Measurements from ENCODE around the gene C21orf58.
A peak's percentile ranks its signal among the peaks of the same experiment; 100 is the strongest.
"Not testable (repeated sequence)": the region's sequence is repeated elsewhere in the genome, so short reads cannot be mapped to it uniquely, and the experiment has no call there.

Gene C21orf58

GRCh38 chr21:46323710-46324389, at the start of gene C21orf58, which contains the start of gene PCNT:
TSS of gene C21orf58 (minus strand) at chr21:46323870. CDS start at chr21:46322738, 1,132 bp downstream.
TSS of gene PCNT (plus strand) at chr21:46324156. CDS start at chr21:46324229, 73 bp downstream.
- DNase-seq = peak; percentile 98

DNA sequence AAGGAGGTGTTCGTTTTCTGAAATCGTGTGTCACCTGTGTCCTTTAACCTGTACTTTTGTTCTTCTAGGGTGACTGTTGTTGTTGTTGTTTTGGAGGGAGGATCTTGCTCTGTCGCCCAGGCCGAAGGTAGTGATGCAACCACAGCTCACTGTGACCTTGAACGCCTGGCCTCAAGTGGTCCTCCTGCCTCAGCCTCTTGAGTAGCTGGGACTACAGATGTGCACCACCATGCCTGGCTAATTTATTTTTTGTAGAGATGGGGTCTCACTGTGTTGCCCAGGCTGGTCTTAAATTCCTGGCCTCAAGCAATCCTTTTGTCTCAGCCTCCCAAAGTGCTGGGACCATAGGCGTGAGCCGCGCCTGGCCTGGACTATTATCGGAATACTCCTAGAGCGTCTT, 49.3 kb upstream of the C21orf58 start:
- not testable (repeated sequence) for DNase-seq

GRCh38 chr21:46372014-46372485, 48.4 kb upstream of the C21orf58 start:
- DNase-seq = no peak

DNA sequence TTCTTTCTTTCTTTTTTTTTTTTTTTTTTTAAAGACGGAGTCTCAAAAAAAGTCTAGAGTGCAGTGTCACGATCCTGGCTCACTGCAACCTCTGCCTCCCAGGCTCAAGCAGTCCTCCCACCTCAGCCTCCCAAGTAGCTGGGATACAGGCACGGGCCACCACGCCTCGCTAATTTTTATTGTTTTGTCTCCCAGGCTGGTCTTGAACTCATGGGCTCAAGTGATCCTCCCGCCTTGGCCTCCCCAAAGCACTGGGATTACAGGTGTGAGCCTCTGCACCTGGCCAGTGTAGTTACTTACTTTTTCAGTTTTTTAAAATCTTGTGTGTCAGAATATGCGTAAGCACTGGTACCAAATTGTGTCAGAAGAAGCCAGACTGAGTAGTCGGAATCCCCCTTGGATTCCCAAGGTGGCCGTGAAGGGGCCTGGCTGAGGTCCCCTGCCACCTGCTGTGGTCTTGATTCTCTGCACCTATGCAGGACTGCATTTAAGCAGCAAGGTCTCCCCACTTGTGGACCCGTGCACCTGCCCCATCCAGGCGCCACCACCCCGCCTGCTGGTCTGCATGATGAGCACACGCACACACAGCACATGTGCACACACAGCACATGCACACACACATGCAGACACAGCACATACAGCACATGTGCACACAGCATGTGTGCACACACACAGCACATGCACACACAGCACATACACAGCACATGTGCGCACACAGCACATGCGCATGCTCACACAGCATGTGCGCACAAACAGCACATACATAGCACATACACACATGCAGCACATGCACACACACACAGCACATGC, 47.7 kb upstream of the C21orf58 start:
- no peak for DNase-seq

DNA sequence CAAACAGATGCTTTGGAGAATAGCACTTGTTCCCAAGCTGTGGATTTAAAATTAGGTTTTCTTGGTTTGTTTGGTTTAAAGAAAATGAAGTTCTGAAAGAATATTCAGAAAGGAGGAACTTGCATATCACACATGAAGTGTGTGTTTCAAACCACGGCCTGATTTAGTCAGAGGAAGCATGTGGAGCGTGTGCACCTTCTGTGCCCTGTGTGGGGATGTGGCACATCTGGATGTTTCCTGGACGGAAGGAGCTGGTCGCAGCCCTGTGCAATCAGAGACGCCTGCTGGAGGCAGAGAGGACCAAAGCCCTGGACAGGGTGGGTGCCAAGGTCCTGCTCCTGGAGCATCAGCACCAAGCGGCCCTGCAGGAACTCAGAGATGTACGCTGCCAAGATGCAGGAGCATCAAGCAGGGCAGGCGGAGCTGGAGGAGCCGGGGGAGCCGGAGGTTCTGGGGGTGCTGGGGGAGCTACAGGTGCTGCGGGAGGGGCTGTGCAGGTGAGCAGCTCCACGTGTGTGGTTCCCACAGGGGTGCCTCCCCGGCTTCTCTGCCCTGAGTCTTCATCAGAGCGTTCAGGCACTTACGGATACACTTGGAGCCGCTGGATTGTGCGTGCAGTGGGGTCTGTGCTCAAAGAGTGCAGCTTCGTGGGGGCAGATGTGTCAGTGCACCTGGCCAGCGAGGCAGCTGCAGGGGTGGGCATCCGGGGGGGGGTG, 46.0 kb upstream of the C21orf58 start:
- no peak for DNase-seq

DNA sequence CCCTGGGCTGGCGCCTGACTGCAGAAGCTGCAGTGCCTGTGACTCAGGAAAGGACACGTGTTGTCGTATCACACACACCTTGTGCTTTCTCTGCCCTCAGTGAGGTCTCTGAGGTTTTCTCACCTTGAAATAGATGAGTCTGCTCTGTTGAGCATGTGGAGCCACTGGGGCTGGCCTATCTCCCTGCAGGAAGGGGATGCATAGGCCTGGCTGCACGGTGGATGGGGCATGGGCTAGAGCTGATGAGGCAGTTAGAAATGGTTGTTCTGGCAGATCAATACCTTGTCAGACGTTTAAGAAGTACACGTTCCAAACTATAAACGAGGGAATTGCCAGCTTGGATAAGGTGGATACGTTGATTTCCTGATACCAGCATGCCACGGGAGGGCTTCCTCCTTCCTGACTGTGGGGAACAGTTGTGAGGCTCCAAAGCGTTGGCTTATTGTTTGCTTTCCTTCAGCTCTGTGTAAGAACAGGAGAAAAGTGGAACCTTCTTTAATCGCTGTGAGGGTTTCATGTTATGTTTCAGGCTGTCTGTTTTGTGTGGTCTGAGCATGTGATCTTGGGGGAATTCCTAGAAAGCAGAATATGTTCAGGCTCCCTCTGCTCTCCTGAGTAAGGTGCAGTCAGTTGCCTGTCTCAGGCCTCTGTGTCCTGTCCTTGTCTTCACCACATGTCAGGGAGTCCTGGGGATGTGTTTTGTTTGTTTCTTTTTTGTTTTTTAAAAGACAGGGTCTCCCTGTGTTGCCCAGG, 45.0 kb upstream of the C21orf58 start:
- DNase-seq = peak; percentile 28

DNA sequence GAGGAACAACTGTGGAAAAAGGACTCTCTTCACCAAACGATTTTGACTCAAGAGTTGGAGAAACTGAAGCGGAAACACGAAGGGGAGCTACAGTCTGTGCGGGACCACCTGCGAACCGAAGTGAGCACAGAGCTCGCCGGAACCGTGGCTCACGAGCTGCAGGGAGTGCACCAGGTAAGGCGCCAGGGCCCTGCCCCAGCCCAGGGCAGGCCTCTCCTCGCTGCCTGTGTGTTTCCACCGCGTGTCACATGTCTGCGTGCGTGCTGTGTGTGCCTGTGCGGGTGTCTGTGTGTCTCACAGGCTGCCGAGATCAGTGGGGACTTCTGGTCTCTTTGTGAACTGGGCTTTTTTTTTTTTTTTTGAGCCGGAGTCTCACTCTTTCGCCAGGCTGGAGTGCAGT, 43.3 kb upstream of the C21orf58 start:
- no peak for DNase-seq

- no peak for DNase-seq
These were observed 42.9 kb upstream of the C21orf58 start for GRCh38 chr21:46366561-46366960.

- no peak for DNase-seq
These were observed 42.4 kb upstream of the C21orf58 start for GRCh38 chr21:46366091-46366490.

DNA sequence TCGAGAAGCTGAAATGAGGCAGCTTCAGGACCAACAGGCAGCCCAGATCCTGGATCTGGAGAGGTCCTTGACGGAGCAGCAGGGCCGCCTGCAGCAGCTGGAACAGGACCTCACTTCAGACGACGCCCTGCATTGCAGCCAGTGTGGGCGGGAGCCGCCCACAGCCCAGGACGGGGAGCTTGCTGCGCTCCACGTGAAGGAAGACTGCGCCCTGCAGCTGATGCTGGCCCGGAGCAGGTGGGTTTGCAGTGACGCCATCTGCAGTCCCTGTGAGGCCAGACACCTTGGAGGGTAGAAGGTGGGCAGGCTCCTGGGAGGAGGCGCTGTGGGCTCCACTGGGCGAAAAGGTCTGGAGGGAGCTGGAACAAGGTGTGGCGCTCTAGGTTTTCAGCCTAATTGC, 40.0 kb upstream of the C21orf58 start:
- DNase-seq = no peak

DNA sequence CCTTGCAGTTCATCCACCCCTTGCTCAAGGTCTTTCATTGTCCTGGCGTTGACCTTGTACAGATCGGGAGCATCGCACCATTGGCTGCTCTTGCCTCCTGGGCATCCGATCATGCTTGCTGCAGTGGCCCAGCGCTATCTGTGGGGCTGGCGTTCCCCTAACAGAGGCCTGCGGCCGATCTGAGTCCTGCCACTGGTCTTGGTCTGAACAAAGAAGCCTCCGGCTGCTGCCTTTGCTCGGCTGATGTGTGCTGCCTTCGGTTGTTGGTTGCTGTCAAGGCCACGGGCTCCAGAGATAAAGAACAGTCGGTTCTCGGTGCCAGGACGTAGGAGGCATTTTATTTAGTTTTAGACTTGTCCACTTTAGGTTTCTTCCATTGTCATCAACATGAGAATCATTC, 39.3 kb upstream of the C21orf58 start:
- no peak for DNase-seq

- DNase-seq = no peak
These were observed 38.3 kb upstream of the C21orf58 start for GRCh38 chr21:46361935-46362334.

DNA sequence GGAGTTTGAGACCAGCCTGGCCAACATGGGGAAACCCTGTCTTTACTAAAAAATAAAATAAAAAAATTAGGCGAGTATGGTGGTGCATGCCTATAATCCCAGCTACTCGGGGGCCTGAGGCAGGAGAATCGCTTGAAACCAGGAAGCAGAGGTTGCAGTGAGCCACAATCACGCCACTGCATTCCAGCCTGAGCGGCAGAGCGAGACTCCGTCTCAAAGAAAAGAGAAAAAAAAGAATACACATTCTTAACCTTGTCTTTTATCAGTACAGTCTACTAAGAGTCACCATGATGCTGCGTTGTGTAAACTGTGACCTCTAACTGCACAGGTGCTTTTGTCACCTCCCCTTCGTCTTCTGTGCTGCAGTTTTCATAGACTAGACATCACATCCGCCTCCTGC, 37.5 kb upstream of the C21orf58 start:
- no peak for DNase-seq

DNA sequence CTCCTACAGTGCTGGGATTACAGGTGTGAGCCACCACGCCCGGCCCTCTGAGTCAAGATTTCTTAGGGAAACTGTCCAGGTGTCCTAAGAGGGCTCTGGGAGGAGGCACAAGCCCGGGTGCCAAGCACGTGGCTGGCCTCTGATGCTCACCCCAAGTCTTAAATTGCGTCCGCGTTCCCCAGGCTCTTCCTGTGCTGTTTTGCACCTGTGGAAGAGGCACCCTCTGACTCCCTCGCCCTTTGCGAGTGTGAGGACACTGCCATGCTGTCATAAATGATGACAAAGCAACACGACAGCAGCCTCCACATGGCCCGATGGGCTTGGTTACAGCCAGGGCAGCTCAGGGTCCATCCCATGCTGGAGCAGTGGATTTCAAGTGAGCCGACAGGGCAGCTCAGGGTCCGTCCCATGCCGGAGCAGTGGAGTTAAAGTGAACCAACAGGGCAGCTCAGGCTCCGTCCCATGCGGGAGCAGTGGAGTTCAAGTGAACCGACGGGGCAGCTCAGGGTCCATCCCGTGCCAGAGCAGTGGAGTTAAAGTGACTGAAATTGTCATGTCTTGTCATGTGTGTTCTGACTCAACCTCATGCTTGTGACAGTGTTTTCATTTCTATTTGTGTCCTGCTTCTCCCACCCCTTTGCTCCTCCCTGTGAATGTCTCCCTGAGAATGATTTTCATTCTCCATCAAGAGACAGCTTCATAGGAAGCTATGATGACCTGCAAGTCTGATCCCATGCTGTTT, 34.2 kb upstream of the C21orf58 start:
- DNase-seq = no peak

DNA sequence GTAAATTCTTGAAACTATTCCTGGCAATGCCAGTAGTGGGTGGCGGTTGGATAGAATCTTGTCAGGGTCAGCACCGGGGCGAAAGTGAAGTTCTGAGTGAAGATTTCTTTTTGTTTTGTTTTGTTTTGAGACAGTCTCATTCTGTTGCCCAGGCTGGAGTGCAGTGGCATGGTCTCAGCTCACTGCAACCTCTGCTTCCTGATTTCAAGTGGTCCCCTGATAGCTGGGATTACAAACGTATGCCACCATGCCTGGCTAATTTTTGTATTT, 33.6 kb upstream of the C21orf58 start:
- DNase-seq = no peak

DNA sequence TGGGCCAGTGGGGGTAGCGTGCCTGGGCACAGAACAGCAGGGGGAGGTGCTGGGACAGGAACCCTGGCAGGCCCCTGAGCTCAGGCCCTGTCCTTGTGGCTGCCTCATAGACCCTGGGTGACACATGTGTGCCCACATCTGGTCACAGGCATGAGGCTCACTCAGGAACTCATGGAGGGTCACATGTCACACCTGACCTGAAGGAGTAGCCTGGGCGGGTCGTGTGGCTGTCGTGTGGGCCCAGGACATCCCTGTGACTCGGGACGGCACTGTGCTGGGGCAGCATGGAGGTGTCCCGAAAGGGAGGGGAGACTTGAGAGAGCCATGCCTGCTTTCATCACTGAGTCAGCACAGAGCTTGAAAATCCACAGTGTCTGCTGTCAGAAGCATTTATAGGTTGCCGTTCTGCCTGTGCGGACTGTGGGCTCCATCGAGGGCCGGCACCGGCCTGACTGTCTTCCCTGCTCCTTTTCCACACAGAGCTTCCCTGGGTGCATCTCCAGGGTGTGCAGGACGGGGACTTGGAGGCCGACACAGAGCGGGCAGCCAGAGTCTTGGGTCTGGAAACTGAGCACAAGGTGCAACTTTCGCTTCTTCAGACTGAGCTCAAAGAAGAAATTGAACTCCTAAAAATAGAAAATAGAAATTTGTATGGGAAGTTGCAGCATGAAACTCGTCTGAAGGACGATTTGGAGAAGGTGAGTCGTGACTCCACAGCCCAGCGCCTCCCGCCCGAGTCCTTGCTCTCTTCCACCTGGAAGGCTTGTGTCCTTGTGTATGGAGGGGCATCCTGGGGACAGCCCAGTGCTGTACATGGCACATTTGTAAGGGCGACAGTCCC, 33.0 kb upstream of the C21orf58 start:
- no peak for DNase-seq

DNA sequence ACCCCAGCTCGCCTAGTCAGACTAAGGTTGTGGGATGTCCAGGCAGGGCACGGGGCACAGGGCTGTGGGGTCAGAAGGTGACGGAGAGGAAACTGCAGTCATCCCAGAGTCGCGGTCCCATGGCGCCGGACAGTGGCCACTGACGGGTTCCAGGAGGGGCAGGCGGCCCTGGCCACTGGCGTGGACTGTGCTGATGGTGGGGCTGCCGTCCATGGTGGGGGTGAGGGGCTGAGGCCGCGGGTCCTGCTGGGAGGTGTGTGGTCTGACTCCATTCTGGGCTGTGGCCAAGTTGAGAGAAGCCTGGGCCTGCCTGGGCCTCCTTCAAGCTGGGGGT, 32.3 kb upstream of the C21orf58 start:
- DNase-seq = no peak

GRCh38 chr21:46355161-46356004, 31.7 kb upstream of the C21orf58 start:
- DNase-seq = no peak

DNA sequence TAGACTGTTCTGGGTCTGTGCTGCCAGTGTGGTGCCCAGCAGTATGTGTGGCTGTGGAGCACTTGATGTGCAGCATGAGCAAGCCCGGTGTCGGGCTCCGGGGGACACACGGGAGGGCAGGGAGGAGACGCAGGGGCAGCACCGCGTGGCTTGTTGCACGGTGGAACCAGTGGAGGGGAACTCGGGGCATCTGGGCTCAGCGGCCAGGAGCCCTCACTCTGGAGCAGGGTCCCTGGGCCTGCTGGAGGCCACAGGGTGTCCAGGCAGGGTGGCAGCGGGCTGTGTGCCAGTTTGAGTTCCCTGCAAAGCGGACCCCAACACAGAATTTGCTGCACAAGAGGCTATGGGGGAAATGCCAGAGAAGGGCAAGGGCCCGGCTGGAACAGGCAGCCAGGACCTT, 30.8 kb upstream of the C21orf58 start:
- DNase-seq = no peak

DNA sequence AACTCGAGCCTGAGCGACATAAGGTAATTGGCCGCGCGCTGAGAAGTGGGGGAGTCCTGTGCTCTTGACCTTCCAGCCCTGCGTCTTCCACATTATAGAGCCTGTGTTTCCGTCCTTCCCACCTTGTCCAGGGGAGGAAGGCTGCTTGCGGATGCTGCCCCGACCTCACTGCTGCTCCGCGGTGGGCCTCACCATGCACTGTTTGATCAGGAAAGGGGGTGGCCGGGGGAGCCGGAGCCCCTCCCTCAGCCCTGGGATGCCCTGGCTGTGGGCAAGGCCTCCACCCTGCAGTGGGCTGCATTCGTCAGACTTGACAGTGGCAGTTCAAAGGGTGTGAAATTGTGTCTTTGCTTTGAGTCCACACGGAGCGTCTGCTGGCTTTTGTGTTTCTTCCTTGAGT, 30.4 kb upstream of the C21orf58 start:
- DNase-seq = no peak

DNA sequence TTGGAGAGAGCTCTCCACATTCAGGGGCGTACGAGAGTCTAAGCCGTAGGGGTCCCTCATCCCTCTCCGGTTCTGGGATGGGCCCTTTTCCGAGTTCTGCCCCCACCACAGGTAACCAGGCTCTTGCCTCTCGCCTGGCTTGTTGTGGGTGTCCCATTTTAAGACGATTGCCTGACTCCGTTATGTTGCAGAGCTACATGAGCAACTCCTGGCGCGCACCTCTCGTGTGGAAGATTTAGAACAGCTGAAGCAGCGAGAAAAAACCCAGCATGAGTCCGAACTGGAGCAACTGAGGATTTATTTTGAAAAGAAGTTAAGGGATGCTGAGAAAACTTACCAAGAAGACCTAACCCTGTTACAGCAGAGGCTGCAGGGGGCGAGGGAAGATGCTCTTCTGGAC, 29.2 kb upstream of the C21orf58 start:
- DNase-seq = no peak
